Measurements from ENCODE around the gene MAD2L2. TPM values are rescaled to one million over a fixed set of nuclear protein-coding genes. Genes with fewer than 3 reads are reported as not detected.

The MAD2L2 gene
- total and polyA plus RNA-seq, 7 donors: 25.9 to 61.8 (median 39.0) TPM

DNA sequence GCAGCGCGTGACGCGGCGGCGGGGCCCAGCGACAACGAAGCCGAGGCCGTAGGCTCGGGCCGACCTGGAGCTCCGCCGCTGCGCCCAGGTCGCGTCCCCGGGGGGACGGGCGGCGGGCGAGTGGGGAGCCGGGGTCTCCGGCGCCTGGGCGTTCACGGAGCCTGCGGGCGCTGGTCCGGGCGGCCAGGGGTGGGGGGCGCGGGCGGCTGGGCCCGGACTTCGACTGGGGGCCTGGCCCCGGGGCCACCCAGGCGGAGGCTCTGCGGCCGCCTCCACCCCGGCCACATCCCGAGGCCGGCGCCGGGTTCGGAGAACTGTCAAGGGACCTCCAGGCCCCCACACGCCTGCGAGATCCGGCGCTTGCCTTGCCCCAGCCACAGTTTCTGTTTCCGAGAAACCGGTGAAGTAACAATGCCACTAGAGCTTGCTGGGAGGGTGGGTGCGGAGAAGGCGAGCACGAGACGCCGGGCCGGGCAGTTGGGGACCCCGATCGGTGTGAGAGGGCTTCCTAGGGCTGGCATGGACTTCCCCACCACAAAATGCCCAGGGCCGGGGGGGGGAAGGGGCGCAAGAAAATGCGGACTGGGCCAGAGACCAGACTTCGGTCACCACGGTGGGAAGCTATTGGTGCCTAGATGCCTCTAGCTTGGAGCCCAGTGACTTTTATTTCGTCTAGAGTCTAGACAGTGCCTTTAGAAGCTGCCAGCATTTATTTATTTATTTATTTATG is 16.4 kb downstream of the MAD2L2 start:
- H3K27ac ChIP-seq: peak overlapping the region; percentile 71
- 1 to 2% (median 1%) methylated on average over 28 to 66 of the region's 66 CpGs for WGBS, 3 donors
- DNase-seq: peak; percentile 46 to 70

DNA sequence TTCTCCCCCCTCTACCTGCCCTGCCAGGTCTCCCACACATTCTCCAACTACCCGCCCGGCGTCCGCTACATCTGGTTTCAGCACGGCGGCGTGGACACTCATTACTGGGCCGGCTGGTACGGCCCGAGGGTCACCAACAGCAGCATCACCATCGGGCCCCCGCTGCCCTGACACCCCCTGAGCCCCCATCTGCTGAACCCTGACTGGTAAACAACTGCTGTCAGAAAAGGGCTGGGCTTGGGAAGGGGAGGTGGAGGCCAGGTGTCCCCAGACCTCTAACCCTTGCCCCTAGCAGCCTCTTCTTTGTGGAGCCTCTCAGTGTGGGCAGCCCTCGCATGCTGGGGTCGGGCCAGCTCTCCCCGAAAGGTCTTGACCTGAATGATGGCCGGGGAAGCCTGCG is 19.8 kb downstream of the MAD2L2 start:
- intact Hi-C loops (cut with DNase I): no loop called here
- H3K36me3 ChIP-seq (ENCODE audit: insufficient read depth in 1 of 2, low read depth in 1 of 2): peaks cover 2 to 36% of the 10 kb centered on the region in 2 donors
- H3K4me1 ChIP-seq: no peaks in the 10 kb centered on the region
- H3K9me3 ChIP-seq: no peaks in the 10 kb centered on the region
- TF ChIP-seq, protein P1, sequence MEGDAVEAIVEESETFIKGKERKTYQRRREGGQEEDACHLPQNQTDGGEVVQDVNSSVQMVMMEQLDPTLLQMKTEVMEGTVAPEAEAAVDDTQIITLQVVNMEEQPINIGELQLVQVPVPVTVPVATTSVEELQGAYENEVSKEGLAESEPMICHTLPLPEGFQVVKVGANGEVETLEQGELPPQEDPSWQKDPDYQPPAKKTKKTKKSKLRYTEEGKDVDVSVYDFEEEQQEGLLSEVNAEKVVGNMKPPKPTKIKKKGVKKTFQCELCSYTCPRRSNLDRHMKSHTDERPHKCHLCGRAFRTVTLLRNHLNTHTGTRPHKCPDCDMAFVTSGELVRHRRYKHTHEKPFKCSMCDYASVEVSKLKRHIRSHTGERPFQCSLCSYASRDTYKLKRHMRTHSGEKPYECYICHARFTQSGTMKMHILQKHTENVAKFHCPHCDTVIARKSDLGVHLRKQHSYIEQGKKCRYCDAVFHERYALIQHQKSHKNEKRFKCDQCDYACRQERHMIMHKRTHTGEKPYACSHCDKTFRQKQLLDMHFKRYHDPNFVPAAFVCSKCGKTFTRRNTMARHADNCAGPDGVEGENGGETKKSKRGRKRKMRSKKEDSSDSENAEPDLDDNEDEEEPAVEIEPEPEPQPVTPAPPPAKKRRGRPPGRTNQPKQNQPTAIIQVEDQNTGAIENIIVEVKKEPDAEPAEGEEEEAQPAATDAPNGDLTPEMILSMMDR (IDR thresholded peaks at IDR 0.05): no peak
- H3K4me3 ChIP-seq: no peak overlapping the region
- WGBS, 3 donors: 88 to 91% (median 90%) methylated on average over 17 of the region's 17 CpGs
- ATAC-seq: no peak
- peak in 1 of 2 donors; percentile 42 for DNase-seq
- H3K27ac ChIP-seq: no peak overlapping the region
- no peaks in the 10 kb centered on the region for H3K27me3 ChIP-seq (ENCODE audit: insufficient read depth in 3 of 3, low read length in 2 of 3)

More for the DNA sequence above, 16.4 kb downstream of the MAD2L2 start:
- H3K4me1 ChIP-seq: no peaks in the 10 kb centered on the region
- peaks cover 2 to 24% of the 10 kb centered on the region in 2 donors for H3K36me3 ChIP-seq (ENCODE audit: insufficient read depth in 1 of 2, low read depth in 1 of 2)
- H3K9me3 ChIP-seq: no peaks in the 10 kb centered on the region
- TF ChIP-seq, protein P1 (IDR thresholded peaks at IDR 0.05): no peak
- ATAC-seq: peak; percentile 44 to 61 (median 54)
- intact Hi-C loops (cut with DNase I): no loop called here
- H3K4me3 ChIP-seq: peak overlapping the region; percentile 74
- H3K27me3 ChIP-seq (ENCODE audit: insufficient read depth in 3 of 3, low read length in 2 of 3): no peaks in the 10 kb centered on the region

DNA sequence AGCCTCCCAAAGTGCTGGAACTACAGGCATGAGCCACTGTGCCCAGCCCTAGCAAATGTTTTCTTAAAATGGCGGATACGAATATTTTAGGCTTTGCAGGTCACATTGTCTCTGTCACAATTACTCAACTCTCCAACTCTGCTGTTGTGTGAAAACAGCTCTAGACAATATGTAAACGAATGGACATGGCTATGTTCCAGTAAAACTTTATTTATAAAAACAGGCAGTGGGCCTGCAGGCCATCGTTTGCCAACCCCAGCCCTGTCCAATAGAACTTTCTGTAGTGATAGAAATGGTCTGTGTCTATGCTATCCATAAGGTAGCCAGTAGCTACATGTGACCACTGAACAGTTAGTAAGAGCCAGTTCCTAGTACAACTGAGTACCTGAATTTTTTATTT is 21.2 kb downstream of the MAD2L2 start:
- no peak for DNase-seq
- Histone ChIP-seq H3K27me3 (ENCODE audit: insufficient read depth in 3 of 3, low read length in 2 of 3) (no peaks in the 10 kb centered on the region), H3K27ac (no peak overlapping the region), H3K9me3 (no peaks in the 10 kb centered on the region), H3K4me1 (peaks cover 7% of the 10 kb centered on the region), H3K4me3 (no peak overlapping the region), H3K36me3 (ENCODE audit: insufficient read depth in 1 of 2, low read depth in 1 of 2) (peaks cover 2 to 36% of the 10 kb centered on the region in 2 donors)
- WGBS, 3 donors: 81 to 90% (median 84%) methylated on average over 4 of the region's 4 CpGs
- TF ChIP-seq, protein P1 (IDR thresholded peaks at IDR 0.05): no peak
- ATAC-seq: no peak
- intact Hi-C loops (cut with DNase I): no loop called here

- peaks cover 2 to 36% of the 10 kb centered on the region in 2 donors for H3K36me3 ChIP-seq (ENCODE audit: insufficient read depth in 1 of 2, low read depth in 1 of 2)
- ATAC-seq (no peak), DNase-seq (peak in 1 of 2 donors; percentile 45)
- H3K27ac ChIP-seq: no peak overlapping the region
- no peak overlapping the region for H3K4me3 ChIP-seq
- no peaks in the 10 kb centered on the region for H3K27me3 ChIP-seq (ENCODE audit: insufficient read depth in 3 of 3, low read length in 2 of 3)
- intact Hi-C loops (cut with DNase I): no loop called here
- H3K9me3 ChIP-seq: no peaks in the 10 kb centered on the region
- WGBS, 3 donors: 80 to 85% (median 83%) methylated on average over 22 to 23 of the region's 23 CpGs
- peaks cover 7% of the 10 kb centered on the region for H3K4me1 ChIP-seq
- TF ChIP-seq, protein P1 (IDR thresholded peaks at IDR 0.05): no peak
Observed at GRCh38 chr1:11658542-11658941, 22.4 kb downstream of the MAD2L2 start.
